ENCODE results near the gene LRRC74B.

Gene LRRC74B

GRCh38 chr22:21100149-21101032, 54.6 kb downstream of the LRRC74B start:
- no peak for DNase-seq (ENCODE audit: extremely low read depth in 1 of 2, low read depth in 1 of 2)

DNA sequence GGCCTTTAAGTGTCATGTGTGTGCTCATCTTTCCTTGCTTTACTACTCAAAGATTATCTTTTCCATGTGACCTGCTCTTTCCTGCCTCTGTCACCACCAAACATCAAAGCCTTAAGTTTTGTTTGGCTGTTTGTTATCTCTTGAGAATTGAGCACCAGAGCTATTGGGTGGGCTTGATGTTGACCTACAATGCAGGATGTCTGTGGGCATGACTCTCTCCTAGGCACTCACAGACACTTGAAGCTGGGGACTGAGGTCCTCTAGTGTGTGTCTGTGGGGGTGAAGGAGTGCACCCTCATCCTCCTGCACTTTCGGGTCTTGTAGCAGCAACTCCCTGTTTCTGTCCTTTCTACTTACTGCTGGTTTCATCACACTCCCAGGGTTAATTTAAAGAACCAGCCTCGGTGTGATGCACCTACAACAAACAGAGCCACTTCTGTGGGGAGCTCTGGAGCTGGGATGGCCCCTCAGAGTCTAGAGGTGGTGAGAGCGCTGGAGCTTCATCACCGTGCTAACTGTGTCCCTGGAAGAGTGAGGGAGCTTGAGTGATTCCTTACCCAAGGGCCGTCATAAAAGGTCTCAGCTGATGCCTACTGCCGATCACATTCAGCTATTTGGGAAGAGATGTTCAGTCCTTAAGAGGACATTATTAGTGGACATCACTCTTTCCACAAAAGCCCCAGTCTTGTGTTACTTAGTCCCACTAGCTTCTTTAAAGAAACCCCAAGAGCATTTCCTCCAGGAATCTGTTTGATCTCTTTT, 56.3 kb downstream of the LRRC74B start:
- DNase-seq (ENCODE audit: extremely low read depth in 1 of 2, low read depth in 1 of 2), result no peak

GRCh38 chr22:21102659-21103267, 57.0 kb downstream of the LRRC74B start:
- DNase-seq (ENCODE audit: extremely low read depth in 1 of 2, low read depth in 1 of 2), result peak; percentile 36 to 60

GRCh38 chr22:21103633-21104032, 57.9 kb downstream of the LRRC74B start:
- DNase-seq (ENCODE audit: extremely low read depth in 1 of 2, low read depth in 1 of 2), result no peak

GRCh38 chr22:21104126-21104691, 58.5 kb downstream of the LRRC74B start:
- no peak for DNase-seq (ENCODE audit: extremely low read depth in 1 of 2, low read depth in 1 of 2)

DNA sequence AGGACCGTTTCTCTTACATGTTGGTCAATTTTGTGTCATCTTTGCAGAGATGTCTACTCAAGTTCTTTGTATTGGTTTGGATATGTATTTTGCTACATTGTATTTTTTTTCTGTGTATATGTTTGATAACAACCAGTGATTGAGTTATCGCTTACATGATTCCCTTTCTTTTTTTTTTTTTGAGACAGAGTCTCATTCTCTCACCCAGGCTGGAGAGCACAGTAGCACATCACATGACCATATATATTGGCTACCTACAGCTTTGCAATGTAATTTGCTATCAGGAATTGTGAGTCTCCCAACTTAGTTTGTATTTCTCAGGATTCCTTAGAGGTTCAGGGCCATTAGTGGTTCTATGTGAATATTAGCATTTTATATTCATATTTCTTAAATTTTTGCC, 59.5 kb downstream of the LRRC74B start:
- no peak for DNase-seq (ENCODE audit: extremely low read depth in 1 of 2, low read depth in 1 of 2)

DNA sequence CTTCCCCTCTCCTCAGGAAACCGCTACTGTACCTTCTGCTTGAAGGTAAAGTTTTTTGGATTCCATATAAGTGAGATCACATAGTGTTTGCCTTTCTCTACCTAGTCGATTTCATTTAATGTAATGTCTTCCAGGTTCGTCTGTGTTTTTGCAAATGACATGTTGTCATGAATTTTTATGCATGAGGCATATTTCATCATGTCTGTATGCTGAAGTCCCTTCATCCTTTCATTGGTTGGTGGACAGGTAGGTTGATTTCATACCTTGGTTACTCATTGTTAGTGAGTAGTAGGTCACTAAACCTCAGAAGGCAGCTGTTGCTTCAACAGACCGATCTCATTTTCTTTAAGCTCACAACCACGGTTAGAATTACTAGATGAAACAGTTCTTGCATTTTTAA, 60.3 kb downstream of the LRRC74B start:
- no peak for DNase-seq (ENCODE audit: extremely low read depth in 1 of 2, low read depth in 1 of 2)

- DNase-seq (ENCODE audit: extremely low read depth in 1 of 2, low read depth in 1 of 2), result no peak
Observed at GRCh38 chr22:21108379-21109115, 62.8 kb downstream of the LRRC74B start.

Measured in activated CD8-positive, alpha-beta memory T cell treated with anti-CD3 and anti-CD28 coated beads for 1 hour (primary cell).